ENCODE results near the gene PRSS22. TPM values are rescaled to one million over a fixed set of nuclear protein-coding genes. Genes with fewer than 3 reads are reported as not detected.

Gene PRSS22
- total RNA-seq, 3 donors from 2014 or later, result 13.6 to 18.7 TPM; not detected in 1

DNA sequence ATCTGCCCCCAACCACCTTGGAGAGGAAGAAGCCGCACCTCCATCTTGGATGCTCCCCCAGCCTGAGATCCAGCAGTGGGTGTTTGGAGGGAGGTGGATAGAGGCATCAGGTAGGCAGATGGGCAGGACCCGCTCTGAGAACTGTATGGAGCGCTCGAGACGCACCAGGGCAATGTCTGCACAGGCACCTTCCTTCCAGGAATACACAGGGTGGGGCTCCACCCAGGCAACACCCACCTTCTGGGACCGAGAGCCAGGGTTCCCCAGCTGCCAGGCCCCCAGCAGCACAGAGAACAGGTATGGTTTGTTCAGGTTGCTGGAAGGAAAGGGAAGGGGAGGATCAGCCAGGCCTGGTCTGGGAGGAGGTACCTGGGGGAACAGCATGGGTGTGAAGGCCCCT, 2.4 kb downstream of the PRSS22 start:
- intact Hi-C loops (cut with DNase I; ENCODE audit: low total_unique reads), result loop anchor here (10.0 kb wide), 1 partner anchor 101 kb away; the partner anchor contains the start of gene SRRM2
- Histone ChIP-seq H3K4me1 (no peaks in the 10 kb centered on the region), H3K9me3 (peaks cover 0 to 8% of the 10 kb centered on the region in 2 donors), H3K27me3 (peaks cover 0 to 7% of the 10 kb centered on the region in 2 donors), H3K27ac (no peak overlapping the region), H3K36me3 (no peaks in the 10 kb centered on the region), H3K4me3 (no peak overlapping the region)
- no peak for DNase-seq (ENCODE audit: low spot score in 2 of 2)
- TF ChIP-seq POLR2A (IDR thresholded peaks at IDR 0.05) (no peak), CTCF (IDR thresholded peaks at IDR 0.05) (no peak), POLR2AphosphoS5 (IDR thresholded peaks at IDR 0.05) (no peak)

DNA sequence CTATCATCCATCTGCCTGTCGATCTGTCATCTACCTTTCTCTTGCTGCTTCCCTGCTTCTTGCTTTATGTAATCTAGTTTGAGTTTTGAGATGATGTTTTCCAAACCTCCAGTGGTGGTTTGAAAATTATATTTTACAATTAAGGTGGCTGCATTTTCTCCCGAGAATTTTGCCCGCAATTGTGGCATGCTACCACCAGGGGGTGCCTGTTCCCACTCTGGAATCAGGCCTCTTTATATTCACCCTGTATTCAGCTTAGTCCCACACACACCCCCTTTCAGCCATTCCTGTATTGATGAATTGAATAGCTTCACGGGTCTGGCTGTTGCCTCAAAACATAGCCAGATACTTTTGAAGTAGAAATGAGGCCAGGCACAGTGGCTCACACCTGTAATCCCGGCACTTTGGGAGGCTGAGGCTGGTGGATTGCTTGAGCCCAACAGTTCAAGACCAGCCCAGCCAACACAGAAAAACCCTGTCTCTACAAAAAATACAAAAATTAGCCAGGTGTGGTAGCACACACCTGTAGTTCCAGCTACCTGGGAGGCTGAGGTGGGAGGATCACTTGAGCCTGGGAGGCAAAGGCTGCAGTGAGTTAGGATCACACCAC, 3.2 kb downstream of the PRSS22 start:
- Histone ChIP-seq H3K27ac (no peak overlapping the region), H3K9me3 (peaks cover 0 to 8% of the 10 kb centered on the region in 2 donors), H3K27me3 (peaks cover 0 to 9% of the 10 kb centered on the region in 2 donors), H3K36me3 (no peaks in the 10 kb centered on the region), H3K4me1 (no peaks in the 10 kb centered on the region), H3K4me3 (no peak overlapping the region)
- TF ChIP-seq POLR2A (IDR thresholded peaks at IDR 0.05) (no peak), CTCF (IDR thresholded peaks at IDR 0.05) (peak; percentile 20 to 30 (median 29)), POLR2AphosphoS5 (IDR thresholded peaks at IDR 0.05) (no peak)
- intact Hi-C loops (cut with DNase I; ENCODE audit: low total_unique reads), result loop anchor here (10.0 kb wide), 1 partner anchor 100 kb away; the partner anchor contains the start of gene SRRM2
- DNase-seq (ENCODE audit: low spot score in 2 of 2), result no peak

GRCh38 chr16:2853531-2854073, 4.4 kb downstream of the PRSS22 start:
- H3K36me3 ChIP-seq, result no peaks in the 10 kb centered on the region
- no peak overlapping the region for H3K27ac ChIP-seq
- DNase-seq (ENCODE audit: low spot score in 2 of 2), result no peak
- H3K4me1 ChIP-seq, result no peaks in the 10 kb centered on the region
- peaks cover 0 to 8% of the 10 kb centered on the region in 2 donors for H3K9me3 ChIP-seq
- peaks cover 0 to 14% of the 10 kb centered on the region in 2 donors for H3K27me3 ChIP-seq
- TF ChIP-seq POLR2A (IDR thresholded peaks at IDR 0.05), result no peak
- no peak overlapping the region for H3K4me3 ChIP-seq
- intact Hi-C loops (cut with DNase I; ENCODE audit: low total_unique reads), result loop anchor here (10.0 kb wide), 1 partner anchor 99 kb away; the partner anchor contains the start of gene SRRM2

GRCh38 chr16:2852731-2853507, 5.1 kb downstream of the PRSS22 start:
- H3K4me3 ChIP-seq, result no peak overlapping the region
- H3K36me3 ChIP-seq, result no peaks in the 10 kb centered on the region
- H3K27me3 ChIP-seq, result peaks cover 0 to 14% of the 10 kb centered on the region in 2 donors
- intact Hi-C loops (cut with DNase I; ENCODE audit: low total_unique reads), result loop anchor here (10.0 kb wide), 1 partner anchor 98 kb away; the partner anchor contains the start of gene SRRM2
- H3K9me3 ChIP-seq, result peaks cover 0 to 8% of the 10 kb centered on the region in 2 donors
- H3K4me1 ChIP-seq, result no peaks in the 10 kb centered on the region
- no peak for TF ChIP-seq CTCF (IDR thresholded peaks at IDR 0.05)
- TF ChIP-seq POLR2AphosphoS5 (IDR thresholded peaks at IDR 0.05), result no peak
- no peak for TF ChIP-seq POLR2A (IDR thresholded peaks at IDR 0.05)
- H3K27ac ChIP-seq, result no peak overlapping the region
- no peak for DNase-seq (ENCODE audit: low spot score in 2 of 2)

DNA sequence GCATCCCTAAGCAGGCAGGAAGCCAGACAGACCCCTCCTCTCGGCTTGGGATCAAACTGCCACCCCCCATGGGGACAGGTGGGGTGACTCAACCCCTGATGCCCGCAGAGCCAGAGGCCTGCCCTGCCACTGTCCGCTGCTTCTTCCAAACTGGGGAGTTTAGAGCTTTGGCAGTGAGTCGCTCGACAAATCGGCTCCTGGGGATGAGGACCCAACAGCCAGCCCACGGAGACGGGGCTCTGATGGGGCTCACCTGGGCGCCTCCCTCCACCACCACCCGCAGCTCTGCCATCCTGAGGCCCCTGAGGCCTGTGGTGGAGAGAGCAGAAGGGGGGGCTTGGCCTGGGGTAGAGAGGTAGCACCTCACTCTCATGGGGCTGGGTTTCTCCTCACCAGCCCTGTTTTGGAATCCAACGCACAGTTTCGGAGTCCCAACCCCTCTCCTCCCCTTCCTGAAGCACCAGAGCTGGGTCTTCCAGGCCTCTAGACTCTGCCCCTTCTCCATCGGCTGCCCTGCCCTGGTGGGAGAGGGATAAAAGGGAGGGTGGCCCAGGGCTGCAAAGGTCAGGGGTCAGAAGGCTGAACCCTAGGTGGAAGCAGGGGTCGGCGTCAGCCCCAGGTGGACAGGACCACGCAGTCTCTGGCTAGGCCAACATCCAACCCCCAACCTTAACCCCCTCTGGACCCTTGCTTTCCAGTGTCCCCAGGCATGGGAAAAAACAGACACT, 5.8 kb downstream of the PRSS22 start:
- Histone ChIP-seq H3K27me3 (peaks cover 0 to 14% of the 10 kb centered on the region in 2 donors), H3K36me3 (no peaks in the 10 kb centered on the region), H3K4me1 (no peaks in the 10 kb centered on the region), H3K4me3 (no peak overlapping the region), H3K27ac (no peak overlapping the region), H3K9me3 (peaks cover 0 to 8% of the 10 kb centered on the region in 2 donors)
- TF ChIP-seq POLR2AphosphoS5 (IDR thresholded peaks at IDR 0.05), result no peak
- TF ChIP-seq CTCF (IDR thresholded peaks at IDR 0.05), result no peak
- TF ChIP-seq POLR2A (IDR thresholded peaks at IDR 0.05), result no peak
- intact Hi-C loops (cut with DNase I; ENCODE audit: low total_unique reads), result loop anchor here (10.0 kb wide), 1 partner anchor 97 kb away; the partner anchor contains the start of gene SRRM2
- no peak for DNase-seq (ENCODE audit: low spot score in 2 of 2)

Data from breast epithelium (tissue), 4 donors.